ENCODE data around the gene SIL1. TPM values are rescaled to one million over a fixed set of nuclear protein-coding genes. Genes with fewer than 3 reads are reported as not detected.

SIL1 gene
- total and polyA plus RNA-seq, 9 of the 15 experiments (the other 6 are each of a cell fraction or from before 2014, with no cell fraction given), result 1.3 to 30.5 (median 18.1) TPM

DNA sequence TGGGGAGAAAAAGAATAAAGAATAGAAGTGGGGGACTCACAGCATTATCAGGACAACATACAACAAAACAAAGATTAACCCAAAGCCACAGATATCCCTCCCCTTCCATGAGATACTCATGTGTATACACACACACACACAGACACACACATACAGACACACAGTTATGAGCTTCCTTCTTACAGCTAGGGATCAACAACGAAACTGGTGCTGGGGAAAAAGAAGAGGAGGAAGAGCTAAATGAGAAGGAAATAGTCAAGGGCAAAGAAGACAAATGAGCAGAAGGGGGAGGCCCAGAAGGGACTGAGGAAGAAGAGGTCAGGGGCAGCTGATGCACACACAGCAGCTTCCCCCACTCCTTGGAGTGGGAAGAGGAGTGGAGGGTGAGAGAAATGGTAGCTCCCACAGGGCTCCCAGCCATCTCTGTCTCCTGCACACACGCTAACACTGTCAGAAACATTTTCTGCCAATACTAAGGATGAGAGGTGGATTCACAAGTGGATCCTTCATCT, 66.2 kb downstream of the SIL1 start:
- WGBS (ENCODE audit: insufficient coverage, low coverage, missing lambda C conversion rate), result 19% methylated on average over 2 of the region's 2 CpGs
- Histone ChIP-seq H3K9me3 (replicated peaks; ENCODE audit: control insufficient read depth, insufficient read depth, low read depth, low read length) (no peaks in the 10 kb centered on the region), H2AFZ (ENCODE audit: low read depth, low read length) (no peak overlapping the region), H3K9ac (ENCODE audit: insufficient read depth in 1 of 2, low read depth in 2 of 2, low read length in 2 of 2) (no peak overlapping the region), H3K4me1 (replicated peaks in 1 of 2; ENCODE audit: control insufficient read depth in 2 of 2, insufficient read depth in 2 of 2, low read length in 2 of 2) (no peaks in the 10 kb centered on the region), H3K27ac (ENCODE audit: extremely low read depth, low read depth, low read length) (no peak overlapping the region), H3K4me2 (ENCODE audit: insufficient read depth, low read length) (no peak overlapping the region), H3K4me3 (no peak overlapping the region), H4K20me1 (replicated peaks; ENCODE audit: control insufficient read depth, insufficient read depth, low read length) (peaks cover 14% of the 10 kb centered on the region; the same call in 1 of the 2 replicates), H3K79me2 (ENCODE audit: control insufficient read depth, insufficient read depth, low read length) (no peaks in the 10 kb centered on the region), H3K9me1 (ENCODE audit: control insufficient read depth, insufficient read depth, low read length) (no peaks in the 10 kb centered on the region), H3K36me3 (ENCODE audit: control insufficient read depth, insufficient read depth, low read length) (peaks cover 1% of the 10 kb centered on the region; the same call in 1 of the 3 replicates), H3K27me3 (ENCODE audit: control insufficient read depth in 2 of 2, insufficient read depth in 2 of 2, low read length in 2 of 2) (no peaks in the 10 kb centered on the region)
- intact Hi-C loops (cut with micrococcal nuclease), result no loop called here
- ATAC-seq (no peak; the same call in 2 of the 3 replicates), DNase-seq (ENCODE audit: extremely low read depth in 1 of 4, low spot score in 3 of 4) (no peak), FAIRE-seq (no peak)
- BruUV-seq (replicated peaks), result no TSS peak
- POLR2A ChIA-PET, result interaction anchor here (1.0 kb wide), 1 partner anchor 15 kb away, joined by 3 read pairs; no protein-coding TSS in a partner anchor
- in situ Hi-C loops (cut with MboI), result no loop called here
- CTCF ChIA-PET (ENCODE audit: low intra/inter-chr PET ratio), result no interaction called here
- no peak for TF ChIP-seq ZNF75A (CRISPR knock-in tag; IDR thresholded peaks at IDR 0.05)
- TF ChIP-seq SAFB (IDR thresholded peaks at IDR 0.05; ENCODE audit: borderline replicate concordance, low read depth, low read length), result no peak
- no peak for TF ChIP-seq VEZF1 (CRISPR knock-in tag; IDR thresholded peaks at IDR 0.05)
- no peak for TF ChIP-seq ZKSCAN3 (CRISPR knock-in tag; IDR thresholded peaks at IDR 0.05)
- TF ChIP-seq KHSRP (IDR thresholded peaks at IDR 0.05), result no peak
- no peak for TF ChIP-seq ZNF717 (CRISPR knock-in tag; IDR thresholded peaks at IDR 0.05)
- no peak for TF ChIP-seq STAT5B (CRISPR knock-in tag; IDR thresholded peaks at IDR 0.05)
- TF ChIP-seq SRSF7 (optimal IDR thresholded peaks at IDR 0.05; ENCODE audit: low read depth, low read length), result no peak
- TF ChIP-seq IFI16 (CRISPR knock-in tag; IDR thresholded peaks at IDR 0.05), result no peak
- no peak for TF ChIP-seq STAT5A (IDR thresholded peaks at IDR 0.05; ENCODE audit: borderline replicate concordance, low read length)
- TF ChIP-seq SMAD1 (IDR thresholded peaks at IDR 0.05; ENCODE audit: low read depth, low read length, partially characterized antibody), result no peak
- TF ChIP-seq SRSF3 (IDR thresholded peaks at IDR 0.05; ENCODE audit: insufficient read depth, low read length), result no peak
- no peak for TF ChIP-seq NCOA4 (IDR thresholded peaks at IDR 0.05; ENCODE audit: partially characterized antibody)
- TF ChIP-seq RREB1 (CRISPR knock-in tag; IDR thresholded peaks at IDR 0.05), result no peak
- no peak for TF ChIP-seq FUS (optimal IDR thresholded peaks at IDR 0.05; ENCODE audit: low read depth, low read length)
- no peak for TF ChIP-seq ZNF785 (CRISPR knock-in tag; IDR thresholded peaks at IDR 0.05)
- no peak for TF ChIP-seq POLR3G (IDR thresholded peaks at IDR 0.05; ENCODE audit: extremely low read depth, insufficient read length, insufficient replicate concordance)
